HCT116 (cell line): ENCODE data around the gene RGS6. TPM values are rescaled to one million over a fixed set of nuclear protein-coding genes. Genes with fewer than 3 reads are reported as not detected.

ENCODE experiments used
- ATAC-seq: fragments of 200-7000 bp; cut with Tn5 transposase; 2 replicates; pipeline ENCODE4 v1.9.1; 2020; ENCODE audit warnings: mild to moderate bottlenecking, moderate library complexity
- BruUV-seq: library from RNA; stranded (reverse); fragments of 400-500 nt; replicated peaks from 2 replicates; lab custom pipeline; 2021; lab: Mats Ljungman, UMichigan
- CTCF ChIA-PET: fragments of 300-600 bp; sonication (Branson Sonifier 250); formaldehyde crosslinking; loops from one replicate; lab custom pipeline; 2021; ENCODE audit warnings: antibody characterized with exemption; lab: Charles Lee
- POLR2A ChIA-PET: fragments of 300-600, 350-600 bp; sonication (Branson Sonifier 250); formaldehyde crosslinking; loops from one replicate; lab custom pipeline; 2021; ENCODE audit warnings: antibody characterized with exemption; lab: Charles Lee
- RAD21 ChIA-PET, 2 experiments: fragments of 300-600 bp; sonication (Branson Sonifier 250); formaldehyde crosslinking; loops; one replicate each; lab custom pipeline; 2023; ENCODE audit warnings: low total read pairs in 2 of 2; ENCODE audit not compliant: uncharacterized antibody in 2 of 2, unreplicated experiment in 2 of 2, low non-redundant PET in 1 of 2; lab: Charles Lee
- DNase-seq: peaks from one replicate; pipeline ENCODE4 v3.0.0-alpha.2; 2010; ENCODE audit warnings: low read depth, low spot score
- H2AFZ ChIP-seq: fragments of 200-600 bp; shearing (Covaris generic), sonication (generic); 2 replicates; pipeline ENCODE4 v1.6.1; 2017; ENCODE audit warnings: low read depth, mixed run types, mixed read lengths, antibody characterized with exemption, low read length; ENCODE audit not compliant: poor library complexity, severe bottlenecking
- H3K27ac ChIP-seq: 2 replicates; pipeline ENCODE4 v1.5.1; 2012; ENCODE audit warnings: low read depth, low read length
- H3K27me3 ChIP-seq: fragments of 200-600 bp; sonication (generic); 2 replicates; pipeline ENCODE4 v1.6.1; 2016; ENCODE audit warnings: mixed run types, low read length, mixed read lengths; ENCODE audit not compliant: insufficient read depth
- H3K36me3 ChIP-seq, 2 experiments: fragments of 200-500 bp in 1 of 2; fragments of 200-600 bp in 1 of 2; sonication (Bioruptor generic) in 1 of 2; sonication (generic) in 1 of 2; 2 replicates each; pipeline versions ENCODE4 v1.5.1 to v1.6.1; 2014 to 2016; ENCODE audit warnings: low read length in 2 of 2, inconsistent platforms in 1 of 2, mixed read lengths in 1 of 2, mixed run types in 1 of 2; ENCODE audit not compliant: insufficient read depth in 2 of 2, control insufficient read depth in 1 of 2
- H3K4me1 ChIP-seq, 2 experiments: fragments of 200-600 bp in 1 of 2; sonication (generic) in 1 of 2; 2 replicates each; pipeline versions ENCODE4 v1.5.1 to v1.6.1; 2012 to 2017; ENCODE audit warnings: low read length in 2 of 2, inconsistent platforms in 1 of 2, mild to moderate bottlenecking in 1 of 2, mixed read lengths in 1 of 2, mixed run types in 1 of 2, moderate library complexity in 1 of 2; ENCODE audit not compliant: insufficient read depth in 2 of 2, control insufficient read depth in 1 of 2
- H3K4me2 ChIP-seq: fragments of 200-600 bp; sonication (generic); 2 replicates; pipeline ENCODE4 v1.6.1; 2017; ENCODE audit warnings: mixed run types, low read length, mixed read lengths
- H3K4me3 ChIP-seq, 2 experiments: fragments of 200-600 bp in 1 of 2; sonication (generic) in 1 of 2; replicated peaks in 1 of 2; 2 replicates each; pipeline ENCODE4 v1.5.1; 2011 to 2016; ENCODE audit warnings: low read length in 2 of 2, control low read depth in 1 of 2, low read depth in 1 of 2, mild to moderate bottlenecking in 1 of 2, mixed read lengths in 1 of 2, mixed run types in 1 of 2
- H3K79me2 ChIP-seq: fragments of 200-600 bp; sonication (generic); 2 replicates; pipeline ENCODE4 v1.6.1; 2017; ENCODE audit warnings: mild to moderate bottlenecking, mixed run types, low read length, moderate library complexity, mixed read lengths; ENCODE audit not compliant: insufficient read depth
- H3K9ac ChIP-seq: fragments of 200-600 bp; sonication (generic); 2 replicates; pipeline ENCODE4 v1.6.1; 2016; ENCODE audit warnings: low read length, mixed read lengths
- H3K9me2 ChIP-seq: fragments of 200-600 bp; sonication (generic), shearing (Covaris generic); 2 replicates; pipeline ENCODE4 v1.6.1; 2017; ENCODE audit warnings: mixed run types, mild to moderate bottlenecking, moderate library complexity; ENCODE audit not compliant: insufficient read depth
- H3K9me3 ChIP-seq, 2 experiments: fragments of 200-500 bp in 1 of 2; fragments of 200-600 bp in 1 of 2; sonication (Bioruptor generic) in 1 of 2; sonication (generic) in 1 of 2; 2 replicates each; pipeline ENCODE4 v1.6.1; 2014 to 2017; ENCODE audit warnings: low read length in 2 of 2, mixed read lengths in 2 of 2, inconsistent platforms in 1 of 2, low read depth in 1 of 2, mild to moderate bottlenecking in 1 of 2, mixed run types in 1 of 2, moderate library complexity in 1 of 2; ENCODE audit not compliant: control insufficient read depth in 1 of 2, insufficient read depth in 1 of 2
- H4K20me1 ChIP-seq: fragments of 200-600 bp; sonication (generic), shearing (Covaris generic); 2 replicates; pipeline ENCODE4 v1.6.1; 2017; ENCODE audit warnings: mixed run types, mild to moderate bottlenecking, moderate library complexity; ENCODE audit not compliant: insufficient read depth
- ATF3 ChIP-seq: IDR thresholded peaks from 2 replicates; pipeline ENCODE4 v1.6.1; 2012
- CBX3 ChIP-seq: IDR thresholded peaks from 2 replicates; pipeline ENCODE4 v1.6.1; 2012; ENCODE audit warnings: low read depth
- CEBPB ChIP-seq: IDR thresholded peaks from 2 replicates; pipeline ENCODE4 v1.6.1; 2012; ENCODE audit warnings: low read depth
- EGR1 ChIP-seq: IDR thresholded peaks from 2 replicates; pipeline ENCODE4 v1.6.1; 2012; ENCODE audit warnings: low read depth
- ELF1 ChIP-seq: IDR thresholded peaks from 2 replicates; pipeline ENCODE4 v1.6.1; 2012; ENCODE audit warnings: low read depth, borderline replicate concordance
- EZH2 ChIP-seq: fragments of 200-600 bp; sonication (generic); IDR thresholded peaks from 2 replicates; pipeline ENCODE4 v1.6.1; 2017; ENCODE audit warnings: antibody characterized with exemption, mixed run types
- EZH2phosphoT487 ChIP-seq: fragments of 200-600 bp; IDR thresholded peaks from 2 replicates; pipeline ENCODE4 v1.6.1; 2018; ENCODE audit warnings: antibody characterized with exemption, borderline replicate concordance
- FOSL1 ChIP-seq: IDR thresholded peaks from 2 replicates; pipeline ENCODE4 v1.6.1; 2012; ENCODE audit warnings: low read depth
- JUND ChIP-seq: IDR thresholded peaks from 2 replicates; pipeline ENCODE4 v1.6.1; 2012
- MAX ChIP-seq: IDR thresholded peaks from 2 replicates; pipeline ENCODE4 v1.6.1; 2012
- POLR2A ChIP-seq: IDR thresholded peaks from 2 replicates; pipeline ENCODE4 v1.7.0; 2011; ENCODE audit warnings: borderline replicate concordance; ENCODE audit not compliant: insufficient read depth, insufficient read length; ENCODE audit errors: extremely low read depth
- RAD21 ChIP-seq: IDR thresholded peaks from 2 replicates; pipeline ENCODE4 v1.6.1; 2012; ENCODE audit warnings: low read depth, mild to moderate bottlenecking
- SIN3A ChIP-seq: IDR thresholded peaks from 2 replicates; pipeline ENCODE4 v1.6.1; 2012; ENCODE audit warnings: low read depth
- SP1 ChIP-seq: IDR thresholded peaks from 2 replicates; pipeline ENCODE4 v1.6.1; 2012; ENCODE audit warnings: low read depth
- SRF ChIP-seq: IDR thresholded peaks from 2 replicates; pipeline ENCODE4 v1.6.1; 2012; ENCODE audit warnings: low read depth
- TCF7L2 ChIP-seq: IDR thresholded peaks from 2 replicates; pipeline ENCODE4 v1.7.0; 2011; ENCODE audit warnings: borderline replicate concordance, inconsistent platforms; ENCODE audit not compliant: insufficient read depth, insufficient read length; ENCODE audit errors: extremely low read depth
- YY1 ChIP-seq: IDR thresholded peaks from 2 replicates; pipeline ENCODE4 v1.6.1; 2011; ENCODE audit warnings: low read length, low read depth, moderate library complexity, mild to moderate bottlenecking; ENCODE audit not compliant: insufficient replicate concordance; ENCODE audit errors: extremely low read depth
- ZBTB33 ChIP-seq: IDR thresholded peaks from 2 replicates; pipeline ENCODE4 v1.6.1; 2011; ENCODE audit warnings: mild to moderate bottlenecking, low read length, moderate library complexity; ENCODE audit not compliant: insufficient replicate concordance; ENCODE audit errors: extremely low read depth
- ZFX ChIP-seq: fragments of 450-650 bp; IDR thresholded peaks from 2 replicates; pipeline ENCODE4 v1.6.1; 2017
- intact Hi-C: fragments of 100-400 bp; cut with micrococcal nuclease; formaldehyde crosslinking; loops from 2 replicates; pipeline ENCODE4 v1.10.0; 2022
- total RNA-seq: library from RNA; stranded (reverse); gene quantifications from one replicate; pipeline ENCODE4 v1.2.1, GENCODE V29; 2021; ENCODE audit not compliant: unreplicated experiment

The RGS6 gene
- total RNA-seq, 1 experiment from 2014 or later = 4.7 TPM

GRCh38 chr14:72057701-72058285, 125.6 kb downstream of the RGS6 start (continued):
- TF ChIP-seq CBX3 = no peak
- no peak for TF ChIP-seq CEBPB

GRCh38 chr14:72060460-72060859, 128.2 kb downstream of the RGS6 start:
- CTCF ChIA-PET = no interaction called here
- Histone ChIP-seq H3K4me1 (no peaks in the 10 kb centered on the region), H3K9me2 (no peaks in the 10 kb centered on the region), H3K79me2 (no peaks in the 10 kb centered on the region), H2AFZ (no peak overlapping the region), H3K9me3 (no peaks in the 10 kb centered on the region), H3K36me3 (no peaks in the 10 kb centered on the region)
- POLR2A ChIA-PET = no interaction called here
- RAD21 ChIA-PET = no interaction called here
- TF ChIP-seq MAX (no peak), CBX3 (no peak), ELF1 (no peak), JUND (no peak), EZH2phosphoT487 (no peak), SIN3A (no peak), CEBPB (no peak), RAD21 (no peak), ZBTB33 (no peak), YY1 (no peak), SP1 (no peak), EZH2 (no peak), SRF (no peak), POLR2A (no peak), ZFX (no peak), FOSL1 (no peak), ATF3 (no peak), TCF7L2 (no peak), EGR1 (no peak)
- TF ChIP-seq, all 23 proteins: peak for 0
- H3K27ac ChIP-seq = no peak overlapping the region
- DNase-seq (no peak), ATAC-seq (no peak)
- H3K4me2 ChIP-seq = no peak overlapping the region
- H3K27me3 ChIP-seq = no peaks in the 10 kb centered on the region
- no peak overlapping the region for H3K9ac ChIP-seq
- no TSS peak for BruUV-seq
- no peaks in the 10 kb centered on the region for H4K20me1 ChIP-seq
- H3K4me3 ChIP-seq = no peak overlapping the region
- intact Hi-C loops = no loop called here
